ENCODE measurements around the gene SNX27. TPM values are rescaled to one million over a fixed set of nuclear protein-coding genes. Genes with fewer than 3 reads are reported as not detected.

SNX27 gene
- total RNA-seq, 1 donor from 2014 or later, result 62.1 TPM

GRCh38 chr1:151702936-151703335 is 91.1 kb downstream of the SNX27 start:
- H3K4me1 ChIP-seq, result no peaks in the 10 kb centered on the region
- no peak overlapping the region for H3K27ac ChIP-seq
- H3K9me3 ChIP-seq, result no peaks in the 10 kb centered on the region
- intact Hi-C loops (cut with DNase I), result no loop called here
- ATAC-seq (no peak), DNase-seq (no peak)
- H3K36me3 ChIP-seq, result peaks cover 39% of the 10 kb centered on the region
- H3K4me3 ChIP-seq, result no peak overlapping the region
- H3K27me3 ChIP-seq, result no peaks in the 10 kb centered on the region
- TF ChIP-seq CTCF (IDR thresholded peaks at IDR 0.05), result no peak

- Histone ChIP-seq H3K27ac (no peak overlapping the region), H3K4me1 (no peaks in the 10 kb centered on the region), H3K36me3 (peaks cover 31% of the 10 kb centered on the region), H3K9me3 (no peaks in the 10 kb centered on the region), H3K4me3 (no peak overlapping the region), H3K27me3 (no peaks in the 10 kb centered on the region)
- no peak for ATAC-seq
- intact Hi-C loops (cut with DNase I), result no loop called here
- no peak for DNase-seq
- TF ChIP-seq CTCF (IDR thresholded peaks at IDR 0.05), result no peak
These were observed 92.0 kb downstream of the SNX27 start for GRCh38 chr1:151703813-151704212.

GRCh38 chr1:151704246-151704645 is 92.4 kb downstream of the SNX27 start:
- Histone ChIP-seq H3K4me3 (no peak overlapping the region), H3K27ac (no peak overlapping the region), H3K9me3 (no peaks in the 10 kb centered on the region), H3K27me3 (no peaks in the 10 kb centered on the region), H3K36me3 (peaks cover 27% of the 10 kb centered on the region), H3K4me1 (no peaks in the 10 kb centered on the region)
- ATAC-seq, result no peak
- intact Hi-C loops (cut with DNase I), result no loop called here
- no peak for DNase-seq
- no peak for TF ChIP-seq CTCF (IDR thresholded peaks at IDR 0.05)

- no peaks in the 10 kb centered on the region for H3K4me1 ChIP-seq
- intact Hi-C loops (cut with DNase I), result no loop called here
- H3K27ac ChIP-seq, result no peak overlapping the region
- H3K4me3 ChIP-seq, result no peak overlapping the region
- ATAC-seq (no peak), DNase-seq (no peak)
- TF ChIP-seq CTCF (IDR thresholded peaks at IDR 0.05), result no peak
- peaks cover 19% of the 10 kb centered on the region for H3K36me3 ChIP-seq
- H3K9me3 ChIP-seq, result no peaks in the 10 kb centered on the region
- no peaks in the 10 kb centered on the region for H3K27me3 ChIP-seq
These were observed 93.3 kb downstream of the SNX27 start for GRCh38 chr1:151705146-151705545.

GRCh38 chr1:151705753-151706463 is 94.1 kb downstream of the SNX27 start:
- Histone ChIP-seq H3K4me1 (no peaks in the 10 kb centered on the region), H3K27me3 (peaks cover 5% of the 10 kb centered on the region), H3K36me3 (peaks cover 11% of the 10 kb centered on the region), H3K9me3 (no peaks in the 10 kb centered on the region), H3K27ac (no peak overlapping the region), H3K4me3 (no peak overlapping the region)
- TF ChIP-seq CTCF (IDR thresholded peaks at IDR 0.05), result no peak
- ATAC-seq, result peak; percentile 38
- no peak for DNase-seq
- intact Hi-C loops (cut with DNase I), result no loop called here
